ENCODE data around the gene EFTUD2. TPM values are rescaled to one million over a fixed set of nuclear protein-coding genes. Genes with fewer than 3 reads are reported as not detected.
A peak's percentile ranks its signal among the peaks of the same experiment; 100 is the strongest.

Gene EFTUD2
- total RNA-seq, 3 donors from 2014 or later (not counting 1 experiment from before 2014, with no cell fraction given) = 135 to 178 (median 164) TPM

DNA sequence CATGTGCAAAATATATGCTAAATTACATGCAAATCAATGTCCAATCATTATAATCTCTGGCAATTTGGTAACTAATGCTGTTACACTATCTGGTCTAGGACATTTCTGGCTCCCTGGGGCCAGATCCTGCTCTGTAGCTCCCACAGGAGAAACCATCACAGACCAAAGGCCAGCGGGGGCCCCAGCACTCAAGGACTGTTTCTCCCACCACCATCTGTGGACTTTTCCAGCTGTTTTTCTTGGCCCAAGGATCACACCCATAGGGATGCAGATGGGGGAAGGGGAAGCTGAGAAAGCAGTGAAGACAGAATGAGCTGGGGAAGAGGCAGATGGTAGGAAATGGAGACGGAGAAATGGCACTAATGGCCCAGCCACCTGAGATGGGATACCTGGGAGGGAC, 51.7 kb downstream of the EFTUD2 start, which contains the start of gene HIGD1B:
Gene HIGD1B (plus strand): TSS at position 298 of the 400 bp plus-strand sequence. CDS start 270 bp downstream, outside the sequence.
- Mint-ChIP-seq H3K4me3 (no peak within 1 kb of the TSS), H3K9me3 (no peaks in the 10 kb centered on the region), H3K36me3 (no peaks in the 10 kb centered on the region), H3K27ac (peak within 1 kb of the TSS in 1 of 2 donors; percentile 41), H3K27me3 (ENCODE audit: low read depth in 2 of 2) (no peaks in the 10 kb centered on the region), H3K4me1 (peaks cover 0 to 16% of the 10 kb centered on the region in 2 donors)
- Histone ChIP-seq H3K4me1 (ENCODE audit: control insufficient read depth, insufficient read depth, low read length) (no peaks in the 10 kb centered on the region), H3K27me3 (ENCODE audit: control insufficient read depth, insufficient read depth, low read length) (no peaks in the 10 kb centered on the region), H3K9me3 (ENCODE audit: control insufficient read depth, insufficient read depth, low read length) (no peaks in the 10 kb centered on the region), H3K36me3 (ENCODE audit: control insufficient read depth, insufficient read depth, low read length) (peaks cover 21% of the 10 kb centered on the region), H3K27ac (ENCODE audit: low read length) (no peak within 1 kb of the TSS), H3K4me3 (ENCODE audit: low read length) (no peak within 1 kb of the TSS)
- WGBS (ENCODE audit: insufficient coverage) = 96% methylated on average over 2 of the region's 2 CpGs
- TF ChIP-seq, protein P1, sequence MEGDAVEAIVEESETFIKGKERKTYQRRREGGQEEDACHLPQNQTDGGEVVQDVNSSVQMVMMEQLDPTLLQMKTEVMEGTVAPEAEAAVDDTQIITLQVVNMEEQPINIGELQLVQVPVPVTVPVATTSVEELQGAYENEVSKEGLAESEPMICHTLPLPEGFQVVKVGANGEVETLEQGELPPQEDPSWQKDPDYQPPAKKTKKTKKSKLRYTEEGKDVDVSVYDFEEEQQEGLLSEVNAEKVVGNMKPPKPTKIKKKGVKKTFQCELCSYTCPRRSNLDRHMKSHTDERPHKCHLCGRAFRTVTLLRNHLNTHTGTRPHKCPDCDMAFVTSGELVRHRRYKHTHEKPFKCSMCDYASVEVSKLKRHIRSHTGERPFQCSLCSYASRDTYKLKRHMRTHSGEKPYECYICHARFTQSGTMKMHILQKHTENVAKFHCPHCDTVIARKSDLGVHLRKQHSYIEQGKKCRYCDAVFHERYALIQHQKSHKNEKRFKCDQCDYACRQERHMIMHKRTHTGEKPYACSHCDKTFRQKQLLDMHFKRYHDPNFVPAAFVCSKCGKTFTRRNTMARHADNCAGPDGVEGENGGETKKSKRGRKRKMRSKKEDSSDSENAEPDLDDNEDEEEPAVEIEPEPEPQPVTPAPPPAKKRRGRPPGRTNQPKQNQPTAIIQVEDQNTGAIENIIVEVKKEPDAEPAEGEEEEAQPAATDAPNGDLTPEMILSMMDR (IDR thresholded peaks at IDR 0.05) = no peak
- no peak for ATAC-seq
- intact Hi-C loops (cut with micrococcal nuclease) = no loop called here
- no peak for DNase-seq

DNA sequence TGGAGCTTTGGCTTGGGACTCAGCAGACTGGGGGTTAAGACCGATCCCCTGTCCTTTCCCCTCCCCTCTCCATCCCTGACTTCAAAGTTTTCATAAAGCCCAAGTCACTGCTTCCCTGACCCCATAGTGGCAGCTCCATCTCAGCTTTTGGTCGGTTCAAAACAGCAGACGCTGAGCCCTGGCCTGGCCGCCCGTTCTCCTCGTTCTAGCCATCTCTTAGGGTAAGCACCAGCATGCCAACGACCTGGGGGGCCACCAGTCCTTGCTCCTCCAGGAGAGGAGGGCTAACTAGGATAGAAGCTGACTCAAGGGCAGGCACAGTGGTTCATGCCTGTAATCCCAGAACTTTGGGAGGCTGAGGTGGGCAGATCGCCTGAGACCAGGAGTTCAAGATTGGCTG, 53.0 kb downstream of the EFTUD2 start:
- peaks cover 11% of the 10 kb centered on the region for H3K36me3 ChIP-seq (ENCODE audit: control insufficient read depth, insufficient read depth, low read length)
- intact Hi-C loops (cut with micrococcal nuclease) = no loop called here
- Mint-ChIP-seq H3K9me3 (no peaks in the 10 kb centered on the region), H3K4me3 (no peak overlapping the region), H3K27me3 (ENCODE audit: low read depth in 2 of 2) (no peaks in the 10 kb centered on the region), H3K27ac (no peak overlapping the region), H3K4me1 (peaks cover 0 to 16% of the 10 kb centered on the region in 2 donors), H3K36me3 (no peaks in the 10 kb centered on the region)
- TF ChIP-seq, protein P1 (IDR thresholded peaks at IDR 0.05) = no peak
- H3K4me1 ChIP-seq (ENCODE audit: control insufficient read depth, insufficient read depth, low read length) = no peaks in the 10 kb centered on the region
- H3K27ac ChIP-seq (ENCODE audit: low read length) = no peak overlapping the region
- no peaks in the 10 kb centered on the region for H3K27me3 ChIP-seq (ENCODE audit: control insufficient read depth, insufficient read depth, low read length)
- no peak overlapping the region for H3K4me3 ChIP-seq (ENCODE audit: low read length)
- no peaks in the 10 kb centered on the region for H3K9me3 ChIP-seq (ENCODE audit: control insufficient read depth, insufficient read depth, low read length)
- ATAC-seq (no peak), DNase-seq (no peak)
- 87% methylated on average over 8 of the region's 8 CpGs for WGBS (ENCODE audit: insufficient coverage)

DNA sequence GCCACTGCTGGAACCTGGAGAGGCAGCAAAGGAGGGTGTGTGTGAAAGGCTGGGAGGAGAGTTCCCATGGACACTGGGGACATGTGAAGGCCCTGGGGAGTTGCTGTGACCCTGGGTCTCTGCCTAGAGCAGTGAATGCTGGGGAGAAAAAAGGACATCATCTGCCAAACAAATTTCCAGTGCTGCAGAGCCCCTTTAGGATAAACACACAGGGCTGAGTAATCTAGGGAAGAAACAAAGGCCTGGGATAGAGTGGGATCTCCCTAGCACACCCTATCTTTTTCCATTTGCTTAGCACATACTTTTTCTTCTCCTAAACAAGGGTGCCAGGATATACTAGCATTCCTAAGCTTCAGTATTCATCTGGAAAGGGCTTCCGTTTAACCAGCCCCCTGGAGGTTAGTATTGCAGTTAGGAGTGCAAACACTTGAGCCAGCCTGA, 54.8 kb downstream of the EFTUD2 start:
- no peaks in the 10 kb centered on the region for H3K4me1 ChIP-seq (ENCODE audit: control insufficient read depth, insufficient read depth, low read length)
- H3K27ac ChIP-seq (ENCODE audit: low read length) = no peak overlapping the region
- H3K36me3 ChIP-seq (ENCODE audit: control insufficient read depth, insufficient read depth, low read length) = no peaks in the 10 kb centered on the region
- DNase-seq (no peak), ATAC-seq (no peak)
- Mint-ChIP-seq H3K27me3 (ENCODE audit: low read depth in 2 of 2) (peaks cover 0 to 2% of the 10 kb centered on the region in 2 donors), H3K27ac (no peak overlapping the region), H3K4me1 (peaks cover 0 to 9% of the 10 kb centered on the region in 2 donors), H3K9me3 (no peaks in the 10 kb centered on the region), H3K36me3 (no peaks in the 10 kb centered on the region), H3K4me3 (no peak overlapping the region)
- no peaks in the 10 kb centered on the region for H3K9me3 ChIP-seq (ENCODE audit: control insufficient read depth, insufficient read depth, low read length)
- no peaks in the 10 kb centered on the region for H3K27me3 ChIP-seq (ENCODE audit: control insufficient read depth, insufficient read depth, low read length)
- TF ChIP-seq, protein P1 (IDR thresholded peaks at IDR 0.05) = no peak
- WGBS (ENCODE audit: insufficient coverage) = 67% methylated on average over 1 of the region's 1 CpG
- intact Hi-C loops (cut with micrococcal nuclease) = no loop called here
- no peak overlapping the region for H3K4me3 ChIP-seq (ENCODE audit: low read length)

DNA sequence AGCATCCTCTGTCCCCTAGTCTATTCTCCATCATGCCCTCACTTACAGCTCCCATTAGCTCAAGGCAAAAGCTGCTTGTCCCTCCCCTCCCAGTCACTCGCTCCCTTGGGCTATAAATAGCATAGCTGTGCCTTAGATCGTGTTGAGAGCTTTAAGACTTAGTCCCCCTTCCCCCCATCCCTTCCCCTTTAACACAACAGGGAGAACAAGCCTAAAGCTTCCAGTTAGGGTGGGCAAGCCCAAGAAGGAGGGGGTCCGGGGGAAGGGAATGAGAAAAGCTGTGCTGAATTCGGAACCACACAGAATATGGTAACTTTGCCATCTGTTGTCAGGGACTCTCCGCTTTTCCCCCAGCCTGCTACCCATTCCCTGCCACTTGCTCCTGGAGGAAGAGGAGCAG, 56.5 kb downstream of the EFTUD2 start:
- H3K4me3 Mint-ChIP-seq = no peak overlapping the region
- ATAC-seq = no peak
- no peak for DNase-seq
- no peak overlapping the region for H3K27ac ChIP-seq (ENCODE audit: low read length)
- H3K27ac Mint-ChIP-seq = no peak overlapping the region
- H3K36me3 Mint-ChIP-seq = no peaks in the 10 kb centered on the region
- H3K9me3 ChIP-seq (ENCODE audit: control insufficient read depth, insufficient read depth, low read length) = no peaks in the 10 kb centered on the region
- intact Hi-C loops (cut with micrococcal nuclease) = no loop called here
- TF ChIP-seq, protein P1 (IDR thresholded peaks at IDR 0.05) = no peak
- no peaks in the 10 kb centered on the region for H3K9me3 Mint-ChIP-seq
- H3K27me3 Mint-ChIP-seq (ENCODE audit: low read depth in 2 of 2) = peaks cover 0 to 2% of the 10 kb centered on the region in 2 donors
- no peaks in the 10 kb centered on the region for H3K27me3 ChIP-seq (ENCODE audit: control insufficient read depth, insufficient read depth, low read length)
- no peaks in the 10 kb centered on the region for H3K36me3 ChIP-seq (ENCODE audit: control insufficient read depth, insufficient read depth, low read length)
- WGBS (ENCODE audit: insufficient coverage) = 74% methylated on average over 5 of the region's 5 CpGs
- no peak overlapping the region for H3K4me3 ChIP-seq (ENCODE audit: low read length)
- peaks cover 0 to 3% of the 10 kb centered on the region in 2 donors for H3K4me1 Mint-ChIP-seq
- H3K4me1 ChIP-seq (ENCODE audit: control insufficient read depth, insufficient read depth, low read length) = no peaks in the 10 kb centered on the region

All from natural killer cell (primary cell).